HEK293T (cell line): Measurements from ENCODE around the gene ASPM.

Experiments
- CTCF ChIA-PET: fragments of 350-600 bp; formaldehyde crosslinking; extraction: SDS; loops from one replicate; lab custom pipeline; 2021; ENCODE audit warnings: antibody characterized with exemption, inconsistent platforms; lab: Yijun Ruan, JAX
- POLR2A ChIA-PET: fragments of 350-600 bp; formaldehyde crosslinking; extraction: SDS; loops from one replicate; lab custom pipeline; 2020; ENCODE audit warnings: antibody characterized with exemption, inconsistent platforms; lab: Yijun Ruan, JAX
- DNase-seq: peaks from one replicate; pipeline ENCODE4 v3.0.0; 2012; ENCODE audit warnings: mixed read lengths; ENCODE audit errors: extremely low spot score
- ARNT ChIP-seq: fragments of 450-650 bp; IDR thresholded peaks from 2 replicates; pipeline ENCODE4 v1.6.1; 2017; ENCODE audit warnings: mild to moderate bottlenecking
- BHLHE40 ChIP-seq: fragments of 450-650 bp; IDR thresholded peaks from 2 replicates; pipeline ENCODE4 v1.6.1; 2016; ENCODE audit warnings: mild to moderate bottlenecking, moderate library complexity, borderline replicate concordance
- CTBP1 ChIP-seq: fragments of 450-650 bp; IDR thresholded peaks from 2 replicates; pipeline ENCODE4 v1.6.1; 2016; ENCODE audit warnings: borderline replicate concordance
- ELF4 ChIP-seq: fragments of 450-650 bp; IDR thresholded peaks from 2 replicates; pipeline ENCODE4 v1.6.1; 2017; ENCODE audit warnings: antibody characterized with exemption
- FOXA1 ChIP-seq: fragments of 450-650 bp; IDR thresholded peaks from 2 replicates; pipeline ENCODE4 v1.6.1; 2016; ENCODE audit warnings: mild to moderate bottlenecking
- FOXK2 ChIP-seq: fragments of 450-650 bp; IDR thresholded peaks from 2 replicates; pipeline ENCODE4 v1.6.1; 2016; ENCODE audit warnings: mild to moderate bottlenecking
- FOXM1 ChIP-seq: fragments of 450-650 bp; IDR thresholded peaks from 2 replicates; pipeline ENCODE4 v1.6.1; 2017; ENCODE audit warnings: mild to moderate bottlenecking, borderline replicate concordance
- HDGF ChIP-seq: fragments of 450-650 bp; IDR thresholded peaks from 2 replicates; pipeline ENCODE4 v1.6.1; 2017; ENCODE audit warnings: antibody characterized with exemption, borderline replicate concordance
- L3MBTL2 ChIP-seq: fragments of 450-650 bp; conservative IDR thresholded peaks from 2 replicates; pipeline ENCODE4 v1.6.1; 2016; ENCODE audit warnings: mild to moderate bottlenecking
- LEF1 ChIP-seq: fragments of 450-650 bp; IDR thresholded peaks from 2 replicates; pipeline ENCODE4 v1.6.1; 2017; ENCODE audit warnings: mild to moderate bottlenecking, borderline replicate concordance
- NFRKB ChIP-seq: fragments of 450-650 bp; IDR thresholded peaks from 2 replicates; pipeline ENCODE4 v1.6.1; 2016; ENCODE audit warnings: mild to moderate bottlenecking, moderate library complexity
- PKNOX1 ChIP-seq: fragments of 450-650 bp; IDR thresholded peaks from 2 replicates; pipeline ENCODE4 v1.6.1; 2016
- SP1 ChIP-seq: fragments of 450-650 bp; IDR thresholded peaks from 2 replicates; pipeline ENCODE4 v1.6.1; 2017
- SUZ12 ChIP-seq: fragments of 450-650 bp; IDR thresholded peaks from 2 replicates; pipeline ENCODE4 v1.6.1; 2016; ENCODE audit warnings: mild to moderate bottlenecking
- TARDBP ChIP-seq: fragments of 450-650 bp; IDR thresholded peaks from 2 replicates; pipeline ENCODE4 v1.6.1; 2016
- ZNF384 ChIP-seq: fragments of 450-650 bp; IDR thresholded peaks from 2 replicates; pipeline ENCODE4 v1.6.1; 2016

ASPM gene

DNA sequence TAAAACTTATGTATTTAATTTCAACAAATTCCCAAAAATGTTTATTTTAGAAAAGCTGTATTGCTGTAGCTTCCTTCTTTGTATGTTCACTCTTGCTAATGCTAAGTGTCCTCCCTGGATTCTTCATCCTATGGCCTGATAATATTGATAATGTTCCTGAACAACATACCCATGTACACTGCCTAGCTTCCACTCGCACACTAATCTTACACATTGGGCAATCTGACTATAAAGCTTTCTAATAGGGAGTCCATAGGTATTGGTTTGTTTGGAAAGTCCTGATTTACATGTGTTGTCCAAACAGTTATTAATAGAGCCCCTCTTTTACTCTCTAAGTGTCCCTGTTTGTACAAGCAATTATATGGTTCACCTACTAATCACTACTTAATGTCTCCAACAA is 80.2 kb downstream of the ASPM start:
- ChIA-PET POLR2A (interaction anchor here (0.7 kb wide), 1 partner anchor 70 kb away, joined by 3 read pairs; no protein-coding TSS in a partner anchor), CTCF (no interaction called here)
- no peak for TF ChIP-seq TARDBP
- TF ChIP-seq FOXM1 = no peak
- TF ChIP-seq NFRKB = no peak
- no peak for TF ChIP-seq PKNOX1
- TF ChIP-seq ARNT = no peak
- no peak for TF ChIP-seq ELF4
- no peak for TF ChIP-seq SUZ12
- no peak for DNase-seq

DNA sequence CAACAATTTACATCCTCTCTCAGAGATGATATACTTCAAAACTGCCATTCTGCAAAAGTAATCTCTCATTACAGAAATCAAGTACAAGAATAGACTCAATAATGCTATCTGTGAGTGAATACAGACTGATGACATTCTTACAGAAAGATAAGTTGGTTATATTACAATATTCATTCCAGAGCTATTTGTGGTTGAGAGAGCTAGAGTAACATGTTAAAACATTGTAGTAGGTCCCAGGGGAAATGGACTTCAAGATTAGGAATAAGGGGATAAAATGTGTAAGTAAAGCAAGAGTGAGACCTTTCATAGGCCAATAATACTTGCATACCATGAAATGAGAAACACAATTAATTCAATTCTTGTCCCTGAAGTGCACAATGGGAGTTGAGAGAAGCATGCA is 80.9 kb downstream of the ASPM start:
- TF ChIP-seq FOXM1 = no peak
- no peak for TF ChIP-seq L3MBTL2
- no peak for TF ChIP-seq FOXA1
- TF ChIP-seq ARNT = no peak
- TF ChIP-seq ELF4 = no peak
- TF ChIP-seq FOXK2 = no peak
- no peak for TF ChIP-seq SUZ12
- TF ChIP-seq NFRKB = no peak
- TF ChIP-seq HDGF = no peak
- TF ChIP-seq ZNF384 = no peak
- no peak for TF ChIP-seq PKNOX1
- TF ChIP-seq BHLHE40 = no peak
- no peak for TF ChIP-seq TARDBP
- no peak for TF ChIP-seq CTBP1
- no peak for TF ChIP-seq LEF1
- TF ChIP-seq SP1 = no peak
- ChIA-PET POLR2A (no interaction called here), CTCF (no interaction called here)
- no peak for DNase-seq

DNA sequence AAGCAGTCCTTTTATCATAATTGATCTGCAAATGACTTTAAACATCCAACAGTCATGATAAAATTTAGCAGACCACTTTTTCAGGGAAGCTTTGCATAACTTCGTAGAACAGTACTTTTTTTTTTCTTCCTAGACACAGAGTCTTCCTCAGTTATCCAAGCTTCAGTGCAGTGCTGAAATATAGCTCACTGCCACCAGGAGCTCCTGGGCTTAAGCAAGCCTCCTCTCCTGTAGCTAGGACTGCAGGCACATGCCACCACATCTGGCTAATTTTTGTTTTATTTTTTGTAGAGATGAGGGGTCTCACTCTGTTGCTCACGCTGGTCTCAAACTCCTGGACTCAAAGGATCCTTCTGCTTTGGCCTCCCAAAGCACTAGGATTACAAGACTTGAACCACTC is 83.3 kb downstream of the ASPM start:
- CTCF ChIA-PET = no interaction called here
- POLR2A ChIA-PET = no interaction called here
- DNase-seq = no peak
- TF ChIP-seq FOXA1 = no peak
- no peak for TF ChIP-seq ZNF384
- no peak for TF ChIP-seq L3MBTL2
- TF ChIP-seq LEF1 = no peak
- TF ChIP-seq ELF4 = no peak
- TF ChIP-seq NFRKB = no peak
- no peak for TF ChIP-seq BHLHE40
- TF ChIP-seq TARDBP = no peak
- no peak for TF ChIP-seq SUZ12
- TF ChIP-seq FOXK2 = no peak
- no peak for TF ChIP-seq PKNOX1
- no peak for TF ChIP-seq ARNT
- no peak for TF ChIP-seq SP1

- no peak for DNase-seq
- ChIA-PET POLR2A (no interaction called here), CTCF (no interaction called here)
- TF ChIP-seq HDGF = no peak
- no peak for TF ChIP-seq L3MBTL2
- TF ChIP-seq PKNOX1 = no peak
- TF ChIP-seq ZNF384 = no peak
These were observed 83.8 kb downstream of the ASPM start for GRCh38 chr1:197062692-197063091.

DNA sequence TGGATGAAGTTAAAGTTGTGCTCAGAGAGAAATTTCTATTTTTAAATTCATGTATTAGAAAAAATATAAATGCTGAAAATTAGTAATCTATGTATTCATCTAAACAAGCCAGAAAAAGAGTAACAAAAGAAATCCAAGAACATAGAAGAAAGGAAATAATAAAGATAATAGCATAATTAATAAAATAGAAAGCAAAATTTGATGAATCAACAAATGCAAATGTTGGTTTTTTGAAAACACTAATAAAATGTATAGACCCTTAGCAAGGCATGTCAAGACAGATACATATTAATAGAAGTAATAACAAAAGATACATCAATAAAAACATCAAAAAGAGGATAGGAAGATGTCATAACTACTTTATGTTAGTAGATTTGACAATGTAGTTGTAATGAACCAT is 97.4 kb downstream of the ASPM start:
- DNase-seq = no peak
- CTCF ChIA-PET = no interaction called here
- POLR2A ChIA-PET = no interaction called here
- TF ChIP-seq ELF4 (no peak), FOXM1 (no peak), ZNF384 (no peak), SP1 (no peak), FOXK2 (no peak), PKNOX1 (no peak), HDGF (no peak), BHLHE40 (no peak), NFRKB (no peak), L3MBTL2 (no peak), SUZ12 (no peak), FOXA1 (no peak), TARDBP (no peak), CTBP1 (no peak), ARNT (no peak), LEF1 (no peak)
